KMS-11 (cell line): ENCODE results near the gene SRGAP1.

Experiments used
- H2AFZ ChIP-seq: fragments of 200-600 bp; sonication (generic); 2 replicates; pipeline ENCODE4 v1.6.1; 2016; ENCODE audit warnings: antibody characterized with exemption, mixed run types, low read depth
- H3K27ac ChIP-seq: fragments of 200-600 bp; sonication (generic); 2 replicates; pipeline ENCODE4 v1.6.1; 2016; ENCODE audit warnings: mild to moderate bottlenecking, mixed run types
- H3K27me3 ChIP-seq: fragments of 200-600 bp; sonication (generic); 2 replicates; pipeline ENCODE4 v1.6.1; 2017; ENCODE audit warnings: mild to moderate bottlenecking, low read depth, mixed run types, moderate library complexity; ENCODE audit not compliant: insufficient read depth
- H3K36me3 ChIP-seq: fragments of 200-600 bp; sonication (generic); 2 replicates; pipeline ENCODE4 v1.6.1; 2017; ENCODE audit warnings: mild to moderate bottlenecking, mixed run types; ENCODE audit not compliant: insufficient read depth
- H3K4me1 ChIP-seq: fragments of 200-600 bp; sonication (generic); 2 replicates; pipeline ENCODE4 v1.6.1; 2016; ENCODE audit warnings: mild to moderate bottlenecking, low read depth, mixed run types; ENCODE audit not compliant: poor library complexity, severe bottlenecking
- H3K4me2 ChIP-seq: fragments of 200-600 bp; sonication (generic); 2 replicates; pipeline ENCODE4 v1.7.0; 2016; ENCODE audit warnings: mild to moderate bottlenecking, mixed run types
- H3K4me3 ChIP-seq: fragments of 200-600 bp; sonication (generic); IDR thresholded peaks from 2 replicates; pipeline ENCODE4 v1.6.1; 2017; ENCODE audit warnings: low read depth, low read length, mixed read lengths; ENCODE audit not compliant: insufficient read depth
- H3K79me2 ChIP-seq: fragments of 200-600 bp; sonication (generic); 2 replicates; pipeline ENCODE4 v1.6.1; 2016; ENCODE audit warnings: low read depth, mixed run types; ENCODE audit not compliant: insufficient read depth
- H3K9ac ChIP-seq: fragments of 200-600 bp; sonication (generic); 2 replicates; pipeline ENCODE4 v1.6.1; 2016; ENCODE audit warnings: mild to moderate bottlenecking, mixed run types
- H4K20me1 ChIP-seq: fragments of 200-600 bp; sonication (generic); 2 replicates; pipeline ENCODE4 v1.6.1; 2016; ENCODE audit warnings: mild to moderate bottlenecking, mixed run types; ENCODE audit not compliant: insufficient read depth
- TF ChIP-seq, protein P1 (sequence below): fragments of 200-600 bp; sonication (generic); conservative IDR thresholded peaks from 2 replicates; pipeline ENCODE4 v1.6.1; 2017; ENCODE audit warnings: low read depth, mild to moderate bottlenecking, antibody characterized with exemption, low read length, moderate library complexity, mixed read lengths

Gene SRGAP1

GRCh38 chr12:63894132-63894531 is 49.6 kb downstream of the SRGAP1 start:
- H3K27ac ChIP-seq, result no peak overlapping the region
- H3K79me2 ChIP-seq, result no peaks in the 10 kb centered on the region
- TF ChIP-seq, protein P1, sequence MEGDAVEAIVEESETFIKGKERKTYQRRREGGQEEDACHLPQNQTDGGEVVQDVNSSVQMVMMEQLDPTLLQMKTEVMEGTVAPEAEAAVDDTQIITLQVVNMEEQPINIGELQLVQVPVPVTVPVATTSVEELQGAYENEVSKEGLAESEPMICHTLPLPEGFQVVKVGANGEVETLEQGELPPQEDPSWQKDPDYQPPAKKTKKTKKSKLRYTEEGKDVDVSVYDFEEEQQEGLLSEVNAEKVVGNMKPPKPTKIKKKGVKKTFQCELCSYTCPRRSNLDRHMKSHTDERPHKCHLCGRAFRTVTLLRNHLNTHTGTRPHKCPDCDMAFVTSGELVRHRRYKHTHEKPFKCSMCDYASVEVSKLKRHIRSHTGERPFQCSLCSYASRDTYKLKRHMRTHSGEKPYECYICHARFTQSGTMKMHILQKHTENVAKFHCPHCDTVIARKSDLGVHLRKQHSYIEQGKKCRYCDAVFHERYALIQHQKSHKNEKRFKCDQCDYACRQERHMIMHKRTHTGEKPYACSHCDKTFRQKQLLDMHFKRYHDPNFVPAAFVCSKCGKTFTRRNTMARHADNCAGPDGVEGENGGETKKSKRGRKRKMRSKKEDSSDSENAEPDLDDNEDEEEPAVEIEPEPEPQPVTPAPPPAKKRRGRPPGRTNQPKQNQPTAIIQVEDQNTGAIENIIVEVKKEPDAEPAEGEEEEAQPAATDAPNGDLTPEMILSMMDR, result no peak

GRCh38 chr12:63895841-63896240 is 51.3 kb downstream of the SRGAP1 start:
- Histone ChIP-seq H2AFZ (no peak overlapping the region), H3K4me1 (no peaks in the 10 kb centered on the region)
- TF ChIP-seq, protein P1, result no peak

More at GRCh38 chr12:63894132-63894531, 49.6 kb downstream of the SRGAP1 start:
- Histone ChIP-seq H3K36me3 (no peaks in the 10 kb centered on the region), H3K27me3 (no peaks in the 10 kb centered on the region), H3K4me1 (no peaks in the 10 kb centered on the region), H4K20me1 (no peaks in the 10 kb centered on the region), H3K9ac (no peak overlapping the region), H3K4me3 (no peak overlapping the region), H3K4me2 (no peak overlapping the region), H2AFZ (no peak overlapping the region)

GRCh38 chr12:63897931-63898330 is 53.4 kb downstream of the SRGAP1 start:
- Histone ChIP-seq H4K20me1 (no peaks in the 10 kb centered on the region), H3K4me3 (no peak overlapping the region), H3K4me1 (no peaks in the 10 kb centered on the region), H3K9ac (no peak overlapping the region), H3K36me3 (no peaks in the 10 kb centered on the region), H3K27ac (no peak overlapping the region), H3K27me3 (no peaks in the 10 kb centered on the region), H2AFZ (no peak overlapping the region), H3K79me2 (no peaks in the 10 kb centered on the region), H3K4me2 (no peak overlapping the region)
- TF ChIP-seq, protein P1, result no peak

More at GRCh38 chr12:63895841-63896240, 51.3 kb downstream of the SRGAP1 start:
- H3K27ac ChIP-seq, result no peak overlapping the region
- H3K9ac ChIP-seq, result no peak overlapping the region
- H4K20me1 ChIP-seq, result no peaks in the 10 kb centered on the region
- no peaks in the 10 kb centered on the region for H3K79me2 ChIP-seq
- no peak overlapping the region for H3K4me3 ChIP-seq
- no peak overlapping the region for H3K4me2 ChIP-seq
- H3K27me3 ChIP-seq, result no peaks in the 10 kb centered on the region
- H3K36me3 ChIP-seq, result no peaks in the 10 kb centered on the region

- no peaks in the 10 kb centered on the region for H3K79me2 ChIP-seq
- H4K20me1 ChIP-seq, result no peaks in the 10 kb centered on the region
- no peak overlapping the region for H3K27ac ChIP-seq
- no peak overlapping the region for H3K4me3 ChIP-seq
- H3K27me3 ChIP-seq, result no peaks in the 10 kb centered on the region
- H3K4me1 ChIP-seq, result no peaks in the 10 kb centered on the region
- no peaks in the 10 kb centered on the region for H3K36me3 ChIP-seq
- no peak overlapping the region for H3K9ac ChIP-seq
- no peak overlapping the region for H3K4me2 ChIP-seq
- TF ChIP-seq, protein P1, result no peak
- no peak overlapping the region for H2AFZ ChIP-seq
Measured at GRCh38 chr12:63898764-63899337, 54.4 kb downstream of the SRGAP1 start.
